Neural cell (in vitro differentiated cells): ENCODE results near the gene TLL1.

ENCODE experiments used
- EP300 ChIP-seq: fragments of 450-650 bp; conservative IDR thresholded peaks from 2 replicates; pipeline ENCODE4 v1.6.1; 2014; ENCODE audit warnings: antibody characterized with exemption, mild to moderate bottlenecking, moderate library complexity; ENCODE audit not compliant: poor library complexity, severe bottlenecking
- EZH2 ChIP-seq: fragments of 200-600, 300-800 bp; shearing (Covaris generic), sonication (generic); IDR thresholded peaks from 2 replicates; pipeline ENCODE4 v1.6.1; 2014; ENCODE audit warnings: antibody characterized with exemption, low read length, borderline replicate concordance, mild to moderate bottlenecking; ENCODE audit not compliant: insufficient read depth, poor library complexity, severe bottlenecking
- POLR2AphosphoS5 ChIP-seq: IDR thresholded peaks from 2 replicates; pipeline ENCODE4 v1.6.1; 2012
- RAD21 ChIP-seq: fragments of 450-650 bp; conservative IDR thresholded peaks from 2 replicates; pipeline ENCODE4 v1.6.1; 2014; ENCODE audit warnings: antibody characterized with exemption, mild to moderate bottlenecking, moderate library complexity
- TF ChIP-seq, protein P1 (sequence below): fragments of 450-650 bp; IDR thresholded peaks from 2 replicates; pipeline ENCODE4 v1.5.1; 2014; ENCODE audit warnings: antibody characterized with exemption, mild to moderate bottlenecking, moderate library complexity; ENCODE audit not compliant: poor library complexity, severe bottlenecking
- TF ChIP-seq, protein P2 (sequence below): IDR thresholded peaks from 2 replicates; pipeline ENCODE4 v1.6.1; 2012; ENCODE audit warnings: borderline replicate concordance

DNA sequence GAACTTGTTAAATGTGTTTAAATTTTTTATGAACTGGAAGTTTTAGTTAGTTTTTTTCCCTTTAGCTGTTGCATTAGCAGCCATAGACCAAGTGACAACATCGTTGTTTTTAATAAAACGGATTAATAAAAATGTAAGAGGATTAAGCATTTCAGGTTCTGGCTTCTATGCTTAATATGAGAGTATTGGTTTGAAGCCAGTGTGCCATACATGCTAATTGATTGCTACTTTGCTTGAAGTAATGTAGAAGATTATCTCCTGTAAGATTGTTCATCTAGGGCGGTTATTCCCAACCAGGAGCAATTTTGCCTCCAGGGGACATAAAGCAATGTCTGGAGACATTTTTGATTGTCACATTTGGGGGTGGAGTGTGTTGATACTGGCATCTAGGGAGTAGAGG lies 54.3 kb downstream of the TLL1 start:
- TF ChIP-seq, protein P1, sequence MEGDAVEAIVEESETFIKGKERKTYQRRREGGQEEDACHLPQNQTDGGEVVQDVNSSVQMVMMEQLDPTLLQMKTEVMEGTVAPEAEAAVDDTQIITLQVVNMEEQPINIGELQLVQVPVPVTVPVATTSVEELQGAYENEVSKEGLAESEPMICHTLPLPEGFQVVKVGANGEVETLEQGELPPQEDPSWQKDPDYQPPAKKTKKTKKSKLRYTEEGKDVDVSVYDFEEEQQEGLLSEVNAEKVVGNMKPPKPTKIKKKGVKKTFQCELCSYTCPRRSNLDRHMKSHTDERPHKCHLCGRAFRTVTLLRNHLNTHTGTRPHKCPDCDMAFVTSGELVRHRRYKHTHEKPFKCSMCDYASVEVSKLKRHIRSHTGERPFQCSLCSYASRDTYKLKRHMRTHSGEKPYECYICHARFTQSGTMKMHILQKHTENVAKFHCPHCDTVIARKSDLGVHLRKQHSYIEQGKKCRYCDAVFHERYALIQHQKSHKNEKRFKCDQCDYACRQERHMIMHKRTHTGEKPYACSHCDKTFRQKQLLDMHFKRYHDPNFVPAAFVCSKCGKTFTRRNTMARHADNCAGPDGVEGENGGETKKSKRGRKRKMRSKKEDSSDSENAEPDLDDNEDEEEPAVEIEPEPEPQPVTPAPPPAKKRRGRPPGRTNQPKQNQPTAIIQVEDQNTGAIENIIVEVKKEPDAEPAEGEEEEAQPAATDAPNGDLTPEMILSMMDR, result no peak
- TF ChIP-seq, protein P2, sequence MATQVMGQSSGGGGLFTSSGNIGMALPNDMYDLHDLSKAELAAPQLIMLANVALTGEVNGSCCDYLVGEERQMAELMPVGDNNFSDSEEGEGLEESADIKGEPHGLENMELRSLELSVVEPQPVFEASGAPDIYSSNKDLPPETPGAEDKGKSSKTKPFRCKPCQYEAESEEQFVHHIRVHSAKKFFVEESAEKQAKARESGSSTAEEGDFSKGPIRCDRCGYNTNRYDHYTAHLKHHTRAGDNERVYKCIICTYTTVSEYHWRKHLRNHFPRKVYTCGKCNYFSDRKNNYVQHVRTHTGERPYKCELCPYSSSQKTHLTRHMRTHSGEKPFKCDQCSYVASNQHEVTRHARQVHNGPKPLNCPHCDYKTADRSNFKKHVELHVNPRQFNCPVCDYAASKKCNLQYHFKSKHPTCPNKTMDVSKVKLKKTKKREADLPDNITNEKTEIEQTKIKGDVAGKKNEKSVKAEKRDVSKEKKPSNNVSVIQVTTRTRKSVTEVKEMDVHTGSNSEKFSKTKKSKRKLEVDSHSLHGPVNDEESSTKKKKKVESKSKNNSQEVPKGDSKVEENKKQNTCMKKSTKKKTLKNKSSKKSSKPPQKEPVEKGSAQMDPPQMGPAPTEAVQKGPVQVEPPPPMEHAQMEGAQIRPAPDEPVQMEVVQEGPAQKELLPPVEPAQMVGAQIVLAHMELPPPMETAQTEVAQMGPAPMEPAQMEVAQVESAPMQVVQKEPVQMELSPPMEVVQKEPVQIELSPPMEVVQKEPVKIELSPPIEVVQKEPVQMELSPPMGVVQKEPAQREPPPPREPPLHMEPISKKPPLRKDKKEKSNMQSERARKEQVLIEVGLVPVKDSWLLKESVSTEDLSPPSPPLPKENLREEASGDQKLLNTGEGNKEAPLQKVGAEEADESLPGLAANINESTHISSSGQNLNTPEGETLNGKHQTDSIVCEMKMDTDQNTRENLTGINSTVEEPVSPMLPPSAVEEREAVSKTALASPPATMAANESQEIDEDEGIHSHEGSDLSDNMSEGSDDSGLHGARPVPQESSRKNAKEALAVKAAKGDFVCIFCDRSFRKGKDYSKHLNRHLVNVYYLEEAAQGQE, result no peak
- TF ChIP-seq POLR2AphosphoS5, result no peak
- no peak for TF ChIP-seq EZH2
- no peak for TF ChIP-seq EP300
- TF ChIP-seq RAD21, result no peak
